ENCODE measurements around the gene MIOX. TPM values are rescaled to one million over a fixed set of nuclear protein-coding genes. Genes with fewer than 3 reads are reported as not detected.

Gene MIOX
- total and polyA plus RNA-seq, 2 experiments from 2014 or later: not detected

DNA sequence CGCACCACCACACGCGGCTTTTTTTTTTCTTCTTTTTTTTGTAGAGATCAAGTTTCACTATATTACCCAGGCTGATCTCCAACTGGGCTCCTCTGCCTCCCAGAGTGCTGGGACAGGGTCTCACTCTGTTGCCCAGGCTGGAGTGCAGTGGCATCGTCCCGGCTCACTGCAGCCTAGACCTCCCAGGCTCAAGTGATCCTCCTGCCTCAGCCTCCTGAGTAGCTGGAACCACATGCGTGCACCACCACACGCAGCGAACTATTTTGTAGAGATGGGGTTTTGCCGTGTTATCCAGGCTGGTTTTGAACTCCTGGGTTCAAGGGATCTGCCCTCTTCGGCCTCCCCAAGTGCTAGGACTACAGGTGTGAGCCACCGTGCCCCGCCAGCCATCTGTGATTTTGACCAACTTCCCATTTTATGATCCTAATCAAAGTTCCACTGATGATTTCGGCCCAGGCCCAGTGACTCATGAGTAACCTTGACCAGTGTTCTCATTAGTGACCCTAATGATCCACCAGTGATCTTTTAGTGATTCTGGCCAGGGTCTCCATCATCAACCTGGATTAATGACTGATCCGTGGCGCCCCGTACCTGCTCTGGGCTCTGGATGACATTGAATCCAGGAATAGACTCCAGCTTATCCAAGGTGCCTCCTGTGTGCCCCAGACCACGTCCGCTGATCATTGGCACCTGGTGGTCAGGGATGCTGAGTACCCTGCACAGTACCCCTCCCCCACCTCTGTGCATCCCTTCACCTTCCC lies 41.4 kb downstream of the MIOX start:
- no peak overlapping the region for H2AFZ ChIP-seq
- Mint-ChIP-seq H3K27ac (no peak overlapping the region), H3K4me3 (peak overlapping the region; percentile 19; the same call in 2 of the 3 replicates), H3K9me3 (peaks cover 4% of the 10 kb centered on the region; the same call in 2 of the 3 replicates), H3K4me1 (peaks cover 13% of the 10 kb centered on the region), H3K36me3 (ENCODE audit: low read depth) (peaks cover 9% of the 10 kb centered on the region), H3K27me3 (ENCODE audit: insufficient read depth, low read depth, poor library complexity) (peaks cover 67% of the 10 kb centered on the region)
- H3F3A ChIP-seq (replicated peaks; ENCODE audit: low read depth): peaks cover 4% of the 10 kb centered on the region
- peaks cover 4% of the 10 kb centered on the region; the same call in 1 of the 2 replicates for H3K4me1 ChIP-seq (ENCODE audit: insufficient read depth)
- no peaks in the 10 kb centered on the region for H3K79me2 ChIP-seq (replicated peaks; ENCODE audit: insufficient read depth)
- peaks cover 66% of the 10 kb centered on the region for H3K27me3 ChIP-seq (ENCODE audit: insufficient read depth)
- H3K4me2 ChIP-seq: no peak overlapping the region
- no peak for ATAC-seq
- no peaks in the 10 kb centered on the region; the same call in none of the 2 replicates for H4K20me1 ChIP-seq (replicated peaks; ENCODE audit: insufficient read depth)
- peak; percentile 27 for DNase-seq (ENCODE audit: low spot score)
- H3K4me3 ChIP-seq: no peak overlapping the region
- TF ChIP-seq REST (IDR thresholded peaks at IDR 0.05; ENCODE audit: unreplicated experiment) (no peak), EZH2 (IDR thresholded peaks at IDR 0.05; ENCODE audit: low read depth, unreplicated experiment) (peak; percentile 48)
- no peaks in the 10 kb centered on the region for H3K36me3 ChIP-seq (ENCODE audit: insufficient read depth)
- no peak overlapping the region for H3K27ac ChIP-seq (ENCODE audit: low read depth)
- no peaks in the 10 kb centered on the region for H3K9me2 ChIP-seq (ENCODE audit: insufficient read depth)

DNA sequence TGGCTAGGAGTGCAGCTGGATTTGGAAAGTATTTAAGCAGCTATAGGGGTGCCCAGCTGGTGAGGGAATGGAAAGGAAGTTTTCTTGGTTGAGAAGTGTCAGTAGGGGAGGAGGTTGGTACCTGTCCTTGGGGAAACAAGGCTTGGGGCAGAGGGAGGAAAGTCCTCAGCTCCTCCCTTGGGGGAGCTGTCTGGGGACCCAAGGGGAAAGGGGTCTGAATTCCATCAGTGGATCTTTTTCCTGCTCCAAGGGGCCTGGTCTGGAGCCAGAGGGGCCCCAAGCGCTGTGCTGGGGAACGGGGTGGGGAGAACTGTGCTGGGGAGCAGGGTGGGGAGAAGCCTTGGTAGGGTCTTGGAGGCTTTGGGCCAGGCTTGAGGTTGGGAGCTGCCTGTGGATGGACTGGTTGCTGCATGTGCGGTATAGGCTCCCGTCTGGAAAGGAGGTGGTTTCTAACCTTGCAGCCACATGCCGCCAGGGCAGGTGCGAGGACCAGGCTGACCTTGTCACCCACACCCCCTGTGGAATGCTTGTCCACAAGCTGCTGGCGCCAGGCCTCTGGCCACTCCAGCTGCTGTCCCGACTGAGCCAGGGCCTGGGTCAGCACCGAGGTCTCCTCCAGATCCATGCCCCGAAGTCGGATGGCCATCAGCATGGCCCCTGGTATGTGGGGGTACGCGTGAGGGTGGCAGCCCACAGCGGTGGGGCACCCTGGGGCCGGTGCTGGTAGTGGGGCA lies 42.2 kb downstream of the MIOX start:
- Mint-ChIP-seq H3K9me3 (peaks cover 4% of the 10 kb centered on the region; the same call in 2 of the 3 replicates), H3K4me1 (peaks cover 15% of the 10 kb centered on the region), H3K27ac (no peak overlapping the region), H3K27me3 (ENCODE audit: insufficient read depth, low read depth, poor library complexity) (peaks cover 74% of the 10 kb centered on the region), H3K4me3 (no peak overlapping the region; the same call in 2 of the 3 replicates), H3K36me3 (ENCODE audit: low read depth) (peaks cover 5% of the 10 kb centered on the region)
- ATAC-seq (no peak), DNase-seq (ENCODE audit: low spot score) (peak; percentile 30)
- no peak overlapping the region for H3K27ac ChIP-seq (ENCODE audit: low read depth)
- no peaks in the 10 kb centered on the region for H3K79me2 ChIP-seq (replicated peaks; ENCODE audit: insufficient read depth)
- H3K36me3 ChIP-seq (ENCODE audit: insufficient read depth): no peaks in the 10 kb centered on the region
- H3F3A ChIP-seq (replicated peaks; ENCODE audit: low read depth): peaks cover 4% of the 10 kb centered on the region
- no peak overlapping the region for H2AFZ ChIP-seq
- H3K27me3 ChIP-seq (ENCODE audit: insufficient read depth): peaks cover 73% of the 10 kb centered on the region
- H4K20me1 ChIP-seq (replicated peaks; ENCODE audit: insufficient read depth): no peaks in the 10 kb centered on the region; the same call in none of the 2 replicates
- no peak overlapping the region for H3K4me3 ChIP-seq
- H3K9me2 ChIP-seq (ENCODE audit: insufficient read depth): no peaks in the 10 kb centered on the region
- H3K4me2 ChIP-seq: no peak overlapping the region
- peaks cover 4% of the 10 kb centered on the region; the same call in 1 of the 2 replicates for H3K4me1 ChIP-seq (ENCODE audit: insufficient read depth)
- TF ChIP-seq STAT1 (IDR thresholded peaks at IDR 0.05; ENCODE audit: unreplicated experiment) (no peak), CREB1 (CRISPR knock-in tag; IDR thresholded peaks at IDR 0.05; ENCODE audit: low read depth) (no peak), REST (IDR thresholded peaks at IDR 0.05; ENCODE audit: unreplicated experiment) (no peak)
